Stimulated activated CD8-positive, alpha-beta memory T cell treated with anti-CD3 and anti-CD28 coated beads, Interleukin-12 subunit alpha, Interleukin-12 subunit beta, amount 100 ng/mL, for 4 hours (primary cell): ENCODE results near the gene FAM83G.
"Not testable (repeated sequence)": the region's sequence is repeated elsewhere in the genome, so short reads cannot be mapped to it uniquely, and the experiment has no call there.

Source experiments
- DNase-seq: peaks from one replicate; pipeline ENCODE4 v3.0.0-alpha.2; 2020; ENCODE audit warnings: low read depth

FAM83G gene

GRCh38 chr17:19022747-19023146, 18.2 kb upstream of the FAM83G start:
- DNase-seq, result no peak

- DNase-seq, result no peak
Measured at GRCh38 chr17:19022128-19022527, 17.6 kb upstream of the FAM83G start.

GRCh38 chr17:19021622-19022083, 17.1 kb upstream of the FAM83G start:
- no peak for DNase-seq

- not testable (repeated sequence) for DNase-seq
Measured at GRCh38 chr17:19021011-19021621, 16.6 kb upstream of the FAM83G start.

GRCh38 chr17:19020016-19020415, 15.5 kb upstream of the FAM83G start:
- DNase-seq, result no peak

GRCh38 chr17:19019041-19019941, 14.7 kb upstream of the FAM83G start:
- DNase-seq, result no peak

GRCh38 chr17:19018600-19018950, 14.0 kb upstream of the FAM83G start:
- DNase-seq, result no peak

- DNase-seq, result no peak
Measured at GRCh38 chr17:19017804-19018599, 13.4 kb upstream of the FAM83G start.

GRCh38 chr17:19017401-19017800, 12.8 kb upstream of the FAM83G start:
- no peak for DNase-seq

- DNase-seq, result no peak
Measured at GRCh38 chr17:19016881-19017280, 12.3 kb upstream of the FAM83G start.

- no peak for DNase-seq
Measured at GRCh38 chr17:19016297-19016696, 11.7 kb upstream of the FAM83G start.

GRCh38 chr17:19015428-19015827, 10.9 kb upstream of the FAM83G start:
- DNase-seq, result no peak

GRCh38 chr17:19014628-19015215, 10.2 kb upstream of the FAM83G start:
- no peak for DNase-seq

GRCh38 chr17:19013806-19014627, 9.5 kb upstream of the FAM83G start:
- no peak for DNase-seq

- DNase-seq, result no peak
Measured at GRCh38 chr17:19013226-19013625, 8.7 kb upstream of the FAM83G start.

- DNase-seq, result no peak
Measured at GRCh38 chr17:19012171-19013080, 7.9 kb upstream of the FAM83G start.

GRCh38 chr17:19011581-19011980, 7.0 kb upstream of the FAM83G start:
- DNase-seq, result no peak

- no peak for DNase-seq
Measured at GRCh38 chr17:19010729-19011505, 6.4 kb upstream of the FAM83G start.

GRCh38 chr17:19009970-19010369, 5.4 kb upstream of the FAM83G start:
- DNase-seq, result no peak

GRCh38 chr17:19006698-19007097, 2.1 kb upstream of the FAM83G start:
- no peak for DNase-seq
